ENCODE measurements around the gene BTNL9. TPM values are rescaled to one million over a fixed set of nuclear protein-coding genes. Genes with fewer than 3 reads are reported as not detected.

BTNL9 gene
- total RNA-seq, 3 donors from 2014 or later, result 27.2 to 169 (median 94.6) TPM

Other genes starting within 250 kb of the BTNL9 start
- 100 to 1,000 TPM; 127 to 236 (median 163) TPM for gene MGAT1, start 237.5 kb upstream of the BTNL9 start, total RNA-seq
- 10 to 100 TPM; 18.6 to 49.6 (median 35.4) TPM for gene ZFP62, start 179.0 kb upstream of the BTNL9 start, total RNA-seq
- gene BTNL8, start 141.1 kb upstream of the BTNL9 start, total RNA-seq, result under 1 TPM in 2 of 3 donors, not detected in 1; 0.15 to 0.16 TPM
- under 1 TPM in 1 of 3 donors, not detected in 2; under 0.01 TPM for gene BTNL3, start 51.4 kb upstream of the BTNL9 start, total RNA-seq
- not detected for gene OR2V1, start 90.9 kb downstream of the BTNL9 start, total RNA-seq
- not detected for gene OR2V2, start 107.3 kb downstream of the BTNL9 start, total RNA-seq
- 1 to 10 TPM in 2 of 3 donors, under 1 TPM in 1; 0.29 to 5.4 (median 5.2) TPM for gene TRIM7, start 164.9 kb downstream of the BTNL9 start, total RNA-seq
- 10 to 100 TPM; 14.1 to 16.0 (median 15.1) TPM for gene TRIM41, start 183.0 kb downstream of the BTNL9 start, total RNA-seq
- 1,000 to 10,000 TPM; 2,096 to 2,842 (median 2,553) TPM for gene RACK1, start 203.6 kb downstream of the BTNL9 start, total RNA-seq
- gene TRIM52, start 220.9 kb downstream of the BTNL9 start, total RNA-seq, result 10 to 100 TPM; 12.8 to 18.6 (median 18.4) TPM